NCI-H1436 (cell line): ENCODE data around the gene KAT7.

Experiments used
- DNase-seq: peaks from one replicate; lab custom pipeline; 2025; lab: John Stamatoyannopoulos, UW

The KAT7 gene

GRCh38 chr17:49872754-49873377 is 84.4 kb downstream of the KAT7 start:
- DNase-seq = no peak

GRCh38 chr17:49873466-49873865 is 85.0 kb downstream of the KAT7 start:
- peak; percentile 74 for DNase-seq

DNA sequence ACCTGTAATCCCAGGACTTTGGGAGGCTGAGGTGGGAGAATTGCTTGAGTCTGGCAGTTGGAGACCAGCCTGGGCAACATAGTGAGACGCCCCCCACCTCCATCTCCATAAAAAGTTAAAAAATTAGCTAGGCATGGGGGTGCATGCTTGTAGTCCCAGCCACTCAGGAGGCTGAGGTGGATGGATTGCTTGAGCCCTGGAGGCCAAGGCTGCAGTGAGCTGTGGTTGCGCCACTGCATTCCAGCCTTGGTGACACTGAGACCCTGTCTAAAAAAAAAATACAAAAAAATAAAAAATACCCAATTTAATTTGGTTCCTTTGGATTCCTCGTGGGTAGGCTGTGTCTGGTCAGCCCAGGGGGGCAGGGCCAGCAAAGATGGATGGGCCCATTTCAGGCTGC is 85.4 kb downstream of the KAT7 start:
- DNase-seq = no peak

GRCh38 chr17:49874911-49875310 is 86.4 kb downstream of the KAT7 start:
- DNase-seq = no peak

- DNase-seq = no peak
Observed at GRCh38 chr17:49875685-49876084, 87.2 kb downstream of the KAT7 start.

- no peak for DNase-seq
Observed at GRCh38 chr17:49878931-49879904, 90.7 kb downstream of the KAT7 start.

- DNase-seq = peak; percentile 82
Observed at GRCh38 chr17:49880291-49881053, 92.0 kb downstream of the KAT7 start.

DNA sequence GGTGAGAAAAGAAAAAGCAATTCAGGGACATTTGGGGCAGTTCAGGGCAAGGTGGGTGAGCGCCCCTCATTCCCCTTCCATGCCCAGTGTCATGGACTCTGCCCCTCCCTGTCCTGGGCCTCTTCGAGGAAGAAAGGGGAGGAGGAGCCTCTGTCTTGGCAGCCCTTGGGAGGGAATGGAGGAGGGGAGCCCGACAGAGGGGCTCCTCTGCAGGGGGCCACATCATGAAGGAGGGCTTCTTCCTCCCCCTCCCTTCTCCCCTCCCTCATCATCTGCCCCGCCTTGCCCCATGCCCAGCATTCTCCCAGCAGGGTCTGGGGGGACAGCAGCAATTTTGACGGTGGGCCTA is 92.5 kb downstream of the KAT7 start:
- no peak for DNase-seq

GRCh38 chr17:49882434-49882833 is 94.0 kb downstream of the KAT7 start:
- no peak for DNase-seq
